ENCODE measurements around the gene USF1.
A peak's percentile ranks its signal among the peaks of the same experiment; 100 is the strongest.
"Not testable (repeated sequence)": the region's sequence is repeated elsewhere in the genome, so short reads cannot be mapped to it uniquely, and the experiment has no call there.

The USF1 gene

GRCh38 chr1:160997323-160998038 is 48.3 kb downstream of the USF1 start:
- TF ChIP-seq CTCF (IDR thresholded peaks at IDR 0.05; ENCODE audit: low read length, missing control alignments), result peak; percentile 98
- H3K4me3 ChIP-seq (replicated peaks; ENCODE audit: low read depth, low read length), result no peak overlapping the region
- peak; percentile 89 for DNase-seq (ENCODE audit: low read depth)

- DNase-seq (ENCODE audit: low read depth), result peak; percentile 60
- H3K4me3 ChIP-seq (replicated peaks; ENCODE audit: low read depth, low read length), result no peak overlapping the region
- TF ChIP-seq CTCF (IDR thresholded peaks at IDR 0.05; ENCODE audit: low read length, missing control alignments), result no peak
Measured at GRCh38 chr1:160996178-160996577, 49.6 kb downstream of the USF1 start.

GRCh38 chr1:160993544-160994193 is 52.1 kb downstream of the USF1 start:
- peak; percentile 88 for DNase-seq (ENCODE audit: low read depth)
- peak; percentile 50 for TF ChIP-seq CTCF (IDR thresholded peaks at IDR 0.05; ENCODE audit: low read length, missing control alignments)

GRCh38 chr1:160992036-160992435 is 53.7 kb downstream of the USF1 start:
- not testable (repeated sequence) for DNase-seq (ENCODE audit: low read depth); H3K4me3 ChIP-seq (replicated peaks; ENCODE audit: low read depth, low read length)

More at GRCh38 chr1:160993544-160994193, 52.1 kb downstream of the USF1 start:
- no peak overlapping the region for H3K4me3 ChIP-seq (replicated peaks; ENCODE audit: low read depth, low read length)
